ENCODE measurements around the gene MCM6. TPM values are rescaled to one million over a fixed set of nuclear protein-coding genes. Genes with fewer than 3 reads are reported as not detected.
A peak's percentile ranks its signal among the peaks of the same experiment; 100 is the strongest.

The MCM6 gene
- 27.7 TPM for total RNA-seq
- 10 to 100 TPM; 15.6 to 18.7 (median 18.0) TPM for polyA plus RNA-seq

DNA sequence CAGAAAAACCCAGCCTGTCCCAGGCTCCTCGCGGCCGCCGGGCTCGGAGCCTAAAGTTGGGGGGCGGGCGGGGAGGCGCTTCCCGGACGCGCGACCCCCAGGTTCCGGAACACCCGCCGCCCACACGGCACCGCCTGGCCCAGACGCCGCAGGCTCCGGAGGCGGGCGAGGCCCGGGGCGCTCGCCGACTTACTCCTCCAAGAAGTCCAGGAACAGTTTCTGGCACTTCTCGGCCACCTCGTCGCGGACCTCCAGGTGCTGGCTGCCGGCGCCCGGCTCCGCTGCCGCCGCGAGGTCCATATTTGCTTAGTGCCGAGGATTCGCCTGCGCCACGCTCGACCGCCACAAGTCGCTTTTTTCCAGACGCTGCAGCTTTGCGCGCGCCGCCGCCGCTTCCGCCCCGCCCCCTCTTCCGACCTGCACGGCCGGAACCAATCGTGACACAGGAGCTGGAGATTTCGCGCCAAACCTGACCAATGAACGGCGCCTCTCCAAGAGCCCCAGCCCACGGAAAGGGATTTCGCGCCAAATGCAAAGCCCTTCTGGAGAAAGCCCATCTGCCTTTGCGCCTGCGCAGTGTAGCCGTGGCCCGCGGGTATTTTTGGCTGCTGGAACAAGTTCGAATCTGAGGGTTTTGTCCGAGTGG lies at the start of gene MCM6:
Gene MCM6 (minus strand): TSS at position 378 of the 646 bp plus-strand sequence. CDS start 78 bp downstream, at position 300.
- Mint-ChIP-seq H3K4me3 (peak within 1 kb of the TSS; percentile 88 to 95 (median 91)), H3K9me3 (no peaks in the 10 kb centered on the region), H3K27ac (peak within 1 kb of the TSS; percentile 87 to 98 (median 98)), H3K36me3 (no peaks in the 10 kb centered on the region), H3K4me1 (peaks cover 17 to 49% (median 35%) of the 10 kb centered on the region in 4 donors), H3K27me3 (peaks cover 5% of the 10 kb centered on the region)
- Histone ChIP-seq H3K27ac (ENCODE audit: insufficient read depth, low read length, poor library complexity, severe bottlenecking) (peak within 1 kb of the TSS; percentile 93), H3K36me3 (ENCODE audit: control insufficient read depth, insufficient read depth, low read length) (peaks cover 16% of the 10 kb centered on the region), H3K27me3 (ENCODE audit: control insufficient read depth, insufficient read depth, low read length) (no peaks in the 10 kb centered on the region), H3K4me1 (ENCODE audit: control insufficient read depth, insufficient read depth, low read length, poor library complexity, severe bottlenecking) (peaks cover 28% of the 10 kb centered on the region), H3K4me3 (ENCODE audit: low read depth, low read length) (peak within 1 kb of the TSS; percentile 86), H3K9me3 (ENCODE audit: control insufficient read depth in 2 of 2, low read length in 2 of 2) (no peaks in the 10 kb centered on the region)
- DNase-seq (peak; percentile 97 to 100 (median 97)), ATAC-seq (ENCODE audit: low read depth in 2 of 2) (peak; percentile 91 to 95)

DNA sequence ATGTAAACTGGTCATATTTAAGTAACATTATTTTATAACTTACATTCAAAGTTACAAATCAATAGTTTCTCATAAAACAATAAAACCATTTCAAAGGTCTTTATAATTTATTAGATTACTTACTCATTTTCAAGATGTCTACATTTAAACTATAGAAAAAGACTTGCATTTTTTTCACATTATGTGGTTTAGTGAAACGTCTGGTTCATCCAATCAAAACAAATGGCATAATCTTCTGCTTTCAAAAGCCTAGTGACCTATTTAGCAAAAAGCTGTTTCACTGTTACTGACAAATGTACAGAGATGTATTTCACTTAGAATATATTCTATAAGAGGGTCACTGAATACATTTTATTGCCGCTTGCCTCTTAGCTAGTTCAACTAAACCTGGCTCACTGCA lies 49.3 kb upstream of the MCM6 start:
- no peak for DNase-seq
- no peak overlapping the region for H3K27ac ChIP-seq (ENCODE audit: insufficient read depth, low read length, poor library complexity, severe bottlenecking)
- no peak overlapping the region for H3K4me3 ChIP-seq (ENCODE audit: low read depth, low read length)
- Mint-ChIP-seq H3K4me3 (no peak overlapping the region), H3K27ac (no peak overlapping the region), H3K27me3 (no peaks in the 10 kb centered on the region), H3K9me3 (no peaks in the 10 kb centered on the region), H3K36me3 (peaks cover 17% of the 10 kb centered on the region), H3K4me1 (peaks cover 3 to 13% (median 5%) of the 10 kb centered on the region in 4 donors)
- peaks cover 17% of the 10 kb centered on the region for H3K36me3 ChIP-seq (ENCODE audit: control insufficient read depth, insufficient read depth, low read length)
- H3K27me3 ChIP-seq (ENCODE audit: control insufficient read depth, insufficient read depth, low read length) = no peaks in the 10 kb centered on the region
- no peak for ATAC-seq (ENCODE audit: low read depth in 2 of 2)
- H3K4me1 ChIP-seq (ENCODE audit: control insufficient read depth, insufficient read depth, low read length, poor library complexity, severe bottlenecking) = no peaks in the 10 kb centered on the region
- H3K9me3 ChIP-seq (ENCODE audit: control insufficient read depth in 2 of 2, low read length in 2 of 2) = no peaks in the 10 kb centered on the region

DNA sequence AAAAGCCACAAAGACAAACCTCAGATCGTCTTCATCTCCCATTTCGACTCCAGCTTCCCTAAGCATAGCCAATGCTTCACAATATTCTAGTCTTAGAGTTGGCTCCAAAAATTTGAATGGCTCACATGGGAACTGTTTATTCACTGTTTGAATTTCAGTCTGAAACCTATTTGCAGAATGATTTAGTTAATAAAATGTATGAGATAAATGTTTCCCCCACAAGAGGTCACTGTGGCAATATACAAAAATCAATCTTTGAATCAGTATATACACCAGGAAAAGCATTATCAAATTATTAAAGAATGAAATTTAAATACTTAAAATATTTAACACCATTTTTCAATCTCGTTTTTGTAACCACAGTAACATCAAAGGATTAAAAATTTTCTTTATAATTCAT lies 40.0 kb upstream of the MCM6 start:
- no peaks in the 10 kb centered on the region for H3K9me3 Mint-ChIP-seq
- H3K4me3 ChIP-seq (ENCODE audit: low read depth, low read length) = no peak overlapping the region
- peaks cover 26% of the 10 kb centered on the region for H3K36me3 ChIP-seq (ENCODE audit: control insufficient read depth, insufficient read depth, low read length)
- H3K36me3 Mint-ChIP-seq = peaks cover 11% of the 10 kb centered on the region
- peak in 2 of 3 donors; percentile 59 to 81 for DNase-seq
- H3K27me3 Mint-ChIP-seq = no peaks in the 10 kb centered on the region
- ATAC-seq (ENCODE audit: low read depth in 2 of 2) = peak in 1 of 2 donors; percentile 55
- H3K9me3 ChIP-seq (ENCODE audit: control insufficient read depth in 2 of 2, low read length in 2 of 2) = no peaks in the 10 kb centered on the region
- no peak overlapping the region for H3K4me3 Mint-ChIP-seq
- no peak overlapping the region for H3K27ac Mint-ChIP-seq
- H3K4me1 Mint-ChIP-seq = peaks cover 4 to 20% (median 9%) of the 10 kb centered on the region in 4 donors
- no peaks in the 10 kb centered on the region for H3K27me3 ChIP-seq (ENCODE audit: control insufficient read depth, insufficient read depth, low read length)
- H3K27ac ChIP-seq (ENCODE audit: insufficient read depth, low read length, poor library complexity, severe bottlenecking) = no peak overlapping the region
- H3K4me1 ChIP-seq (ENCODE audit: control insufficient read depth, insufficient read depth, low read length, poor library complexity, severe bottlenecking) = no peaks in the 10 kb centered on the region

DNA sequence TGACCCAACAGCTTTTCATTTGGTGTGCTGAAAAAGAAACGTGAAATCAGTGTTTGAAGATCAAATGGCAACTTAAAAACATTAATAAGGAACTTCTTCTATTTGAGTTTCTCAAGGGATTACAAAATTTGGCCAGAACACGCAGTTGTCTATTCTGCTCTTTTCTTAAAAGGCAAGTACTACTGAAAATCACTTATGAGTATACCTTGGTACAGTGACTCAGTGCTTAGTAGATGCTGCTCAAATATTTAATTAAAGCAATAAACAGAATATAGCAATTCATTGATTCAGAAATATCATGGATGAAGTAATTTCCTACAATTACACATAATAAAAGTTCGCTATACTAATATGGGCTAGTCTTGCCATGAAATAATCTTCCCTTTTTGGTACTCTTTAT lies 38.2 kb upstream of the MCM6 start:
- Histone ChIP-seq H3K27me3 (ENCODE audit: control insufficient read depth, insufficient read depth, low read length) (no peaks in the 10 kb centered on the region), H3K4me1 (ENCODE audit: control insufficient read depth, insufficient read depth, low read length, poor library complexity, severe bottlenecking) (no peaks in the 10 kb centered on the region), H3K4me3 (ENCODE audit: low read depth, low read length) (no peak overlapping the region), H3K9me3 (ENCODE audit: control insufficient read depth in 2 of 2, low read length in 2 of 2) (no peaks in the 10 kb centered on the region), H3K27ac (ENCODE audit: insufficient read depth, low read length, poor library complexity, severe bottlenecking) (no peak overlapping the region), H3K36me3 (ENCODE audit: control insufficient read depth, insufficient read depth, low read length) (peaks cover 33% of the 10 kb centered on the region)
- no peak overlapping the region for H3K27ac Mint-ChIP-seq
- peaks cover 23% of the 10 kb centered on the region for H3K36me3 Mint-ChIP-seq
- H3K4me1 Mint-ChIP-seq = peaks cover 4 to 19% (median 10%) of the 10 kb centered on the region in 4 donors
- no peaks in the 10 kb centered on the region for H3K27me3 Mint-ChIP-seq
- ATAC-seq (ENCODE audit: low read depth in 2 of 2) = no peak
- no peak for DNase-seq
- no peaks in the 10 kb centered on the region for H3K9me3 Mint-ChIP-seq
- H3K4me3 Mint-ChIP-seq = no peak overlapping the region

- Mint-ChIP-seq H3K4me1 (peaks cover 4 to 19% (median 8%) of the 10 kb centered on the region in 4 donors), H3K4me3 (peak overlapping the region in 1 of 4 donors; percentile 32), H3K9me3 (no peaks in the 10 kb centered on the region), H3K27ac (peak overlapping the region in 2 of 3 donors; percentile 1 to 70), H3K36me3 (peaks cover 29% of the 10 kb centered on the region), H3K27me3 (no peaks in the 10 kb centered on the region)
- H3K4me3 ChIP-seq (ENCODE audit: low read depth, low read length) = no peak overlapping the region
- H3K4me1 ChIP-seq (ENCODE audit: control insufficient read depth, insufficient read depth, low read length, poor library complexity, severe bottlenecking) = no peaks in the 10 kb centered on the region
- ATAC-seq (ENCODE audit: low read depth in 2 of 2) (no peak), DNase-seq (peak; percentile 30 to 78 (median 64))
- H3K36me3 ChIP-seq (ENCODE audit: control insufficient read depth, insufficient read depth, low read length) = peaks cover 37% of the 10 kb centered on the region
- H3K27ac ChIP-seq (ENCODE audit: insufficient read depth, low read length, poor library complexity, severe bottlenecking) = no peak overlapping the region
- H3K9me3 ChIP-seq (ENCODE audit: control insufficient read depth in 2 of 2, low read length in 2 of 2) = no peaks in the 10 kb centered on the region
- no peaks in the 10 kb centered on the region for H3K27me3 ChIP-seq (ENCODE audit: control insufficient read depth, insufficient read depth, low read length)
Observed at GRCh38 chr2:135913727-135914365, 37.6 kb upstream of the MCM6 start.

DNA sequence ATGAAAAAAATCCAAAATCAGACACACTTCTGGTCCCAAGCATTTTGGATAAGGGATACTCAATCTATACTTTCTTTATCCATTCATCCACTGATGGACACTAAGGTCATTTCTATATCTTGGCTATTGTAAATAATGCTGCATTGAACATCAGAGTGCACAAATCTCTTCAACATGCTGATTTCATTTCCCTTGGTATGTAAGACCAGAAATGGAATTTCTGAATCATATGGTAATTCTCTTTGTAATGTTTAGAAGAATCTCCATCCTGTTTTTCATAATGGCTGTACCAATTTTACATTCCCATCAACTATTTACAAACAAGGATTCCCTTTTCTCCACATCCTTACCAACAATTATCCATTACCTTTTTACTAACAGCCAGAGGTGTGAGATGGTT lies 33.7 kb upstream of the MCM6 start:
- Histone ChIP-seq H3K27ac (ENCODE audit: insufficient read depth, low read length, poor library complexity, severe bottlenecking) (no peak overlapping the region), H3K9me3 (ENCODE audit: control insufficient read depth in 2 of 2, low read length in 2 of 2) (no peaks in the 10 kb centered on the region), H3K4me3 (ENCODE audit: low read depth, low read length) (no peak overlapping the region), H3K36me3 (ENCODE audit: control insufficient read depth, insufficient read depth, low read length) (peaks cover 47% of the 10 kb centered on the region), H3K27me3 (ENCODE audit: control insufficient read depth, insufficient read depth, low read length) (no peaks in the 10 kb centered on the region), H3K4me1 (ENCODE audit: control insufficient read depth, insufficient read depth, low read length, poor library complexity, severe bottlenecking) (no peaks in the 10 kb centered on the region)
- Mint-ChIP-seq H3K27me3 (no peaks in the 10 kb centered on the region), H3K4me3 (no peak overlapping the region), H3K4me1 (peaks cover 0 to 7% (median 4%) of the 10 kb centered on the region in 4 donors), H3K9me3 (no peaks in the 10 kb centered on the region), H3K36me3 (peaks cover 55% of the 10 kb centered on the region), H3K27ac (no peak overlapping the region)
- DNase-seq (no peak), ATAC-seq (ENCODE audit: low read depth in 2 of 2) (no peak)

GRCh38 chr2:135905679-135906078 lies 29.4 kb upstream of the MCM6 start:
- H3K27me3 ChIP-seq (ENCODE audit: control insufficient read depth, insufficient read depth, low read length) = no peaks in the 10 kb centered on the region
- no peaks in the 10 kb centered on the region for H3K9me3 ChIP-seq (ENCODE audit: control insufficient read depth in 2 of 2, low read length in 2 of 2)
- DNase-seq (no peak), ATAC-seq (ENCODE audit: low read depth in 2 of 2) (no peak)
- H3K4me3 ChIP-seq (ENCODE audit: low read depth, low read length) = no peak overlapping the region
- H3K27me3 Mint-ChIP-seq = no peaks in the 10 kb centered on the region
- H3K9me3 Mint-ChIP-seq = no peaks in the 10 kb centered on the region
- no peak overlapping the region for H3K27ac ChIP-seq (ENCODE audit: insufficient read depth, low read length, poor library complexity, severe bottlenecking)
- H3K36me3 ChIP-seq (ENCODE audit: control insufficient read depth, insufficient read depth, low read length) = peaks cover 39% of the 10 kb centered on the region
- no peaks in the 10 kb centered on the region for H3K4me1 ChIP-seq (ENCODE audit: control insufficient read depth, insufficient read depth, low read length, poor library complexity, severe bottlenecking)
- peaks cover 48% of the 10 kb centered on the region for H3K36me3 Mint-ChIP-seq
- H3K27ac Mint-ChIP-seq = no peak overlapping the region
- no peak overlapping the region for H3K4me3 Mint-ChIP-seq
- H3K4me1 Mint-ChIP-seq = peaks cover 0 to 3% (median 0%) of the 10 kb centered on the region in 4 donors

Measured in CD4-positive, CD25-positive, alpha-beta regulatory T cell (primary cell).